ENCODE data around the gene CCDC24. TPM values are rescaled to one million over a fixed set of nuclear protein-coding genes. Genes with fewer than 3 reads are reported as not detected.

Gene CCDC24
- total and polyA plus RNA-seq, 2 of the 13 experiments (the other 11 are each of a cell fraction or from before 2014, with no cell fraction given) = 1.4 to 2.9 TPM

DNA sequence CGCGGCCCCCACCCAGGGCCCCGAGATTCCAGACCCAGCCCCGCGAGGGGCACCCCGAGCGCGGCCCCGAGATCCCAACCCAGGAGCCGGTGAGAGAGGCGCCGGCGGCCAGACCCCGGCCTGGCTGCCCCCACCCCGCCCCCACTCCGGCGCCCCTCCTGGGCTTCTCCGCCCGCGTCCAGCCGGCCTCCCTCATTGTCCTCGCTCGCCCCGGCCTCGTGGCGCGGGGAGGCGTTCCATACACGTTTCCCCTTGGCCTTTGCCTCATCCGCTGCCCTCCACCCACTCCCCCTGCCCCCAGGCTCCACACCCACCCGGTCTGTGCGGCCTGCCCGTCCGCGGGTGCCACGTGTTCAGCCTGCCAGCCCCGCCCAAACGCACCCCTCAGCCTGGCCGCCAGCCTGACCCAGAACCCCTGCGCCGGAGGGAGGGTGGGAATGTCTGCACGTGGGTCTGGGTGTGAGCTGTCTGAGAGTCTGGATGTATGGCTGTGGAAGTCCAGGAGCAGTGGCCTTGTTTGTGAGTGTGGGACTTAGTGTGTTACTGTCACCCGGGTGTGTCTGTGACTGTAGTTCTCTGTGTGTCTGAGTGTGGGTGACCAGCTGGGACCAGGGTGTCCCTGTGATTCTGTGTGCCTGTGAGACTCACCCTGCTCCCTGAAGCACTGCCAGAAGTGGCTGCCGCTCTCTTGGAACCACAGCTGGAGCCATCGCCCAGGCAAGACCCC, 11.7 kb upstream of the CCDC24 start (continued):
- TF ChIP-seq, protein P1, sequence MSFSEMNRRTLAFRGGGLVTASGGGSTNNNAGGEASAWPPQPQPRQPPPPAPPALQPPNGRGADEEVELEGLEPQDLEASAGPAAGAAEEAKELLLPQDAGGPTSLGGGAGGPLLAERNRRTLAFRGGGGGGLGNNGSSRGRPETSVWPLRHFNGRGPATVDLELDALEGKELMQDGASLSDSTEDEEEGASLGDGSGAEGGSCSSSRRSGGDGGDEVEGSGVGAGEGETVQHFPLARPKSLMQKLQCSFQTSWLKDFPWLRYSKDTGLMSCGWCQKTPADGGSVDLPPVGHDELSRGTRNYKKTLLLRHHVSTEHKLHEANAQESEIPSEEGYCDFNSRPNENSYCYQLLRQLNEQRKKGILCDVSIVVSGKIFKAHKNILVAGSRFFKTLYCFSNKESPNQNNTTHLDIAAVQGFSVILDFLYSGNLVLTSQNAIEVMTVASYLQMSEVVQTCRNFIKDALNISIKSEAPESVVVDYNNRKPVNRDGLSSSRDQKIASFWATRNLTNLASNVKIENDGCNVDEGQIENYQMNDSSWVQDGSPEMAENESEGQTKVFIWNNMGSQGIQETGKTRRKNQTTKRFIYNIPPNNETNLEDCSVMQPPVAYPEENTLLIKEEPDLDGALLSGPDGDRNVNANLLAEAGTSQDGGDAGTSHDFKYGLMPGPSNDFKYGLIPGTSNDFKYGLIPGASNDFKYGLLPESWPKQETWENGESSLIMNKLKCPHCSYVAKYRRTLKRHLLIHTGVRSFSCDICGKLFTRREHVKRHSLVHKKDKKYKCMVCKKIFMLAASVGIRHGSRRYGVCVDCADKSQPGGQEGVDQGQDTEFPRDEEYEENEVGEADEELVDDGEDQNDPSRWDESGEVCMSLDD (CRISPR knock-in tag; IDR thresholded peaks at IDR 0.05; ENCODE audit: borderline replicate concordance) = peak; percentile 47; the same call in 1 of the 2 replicates
- TF ChIP-seq PHF8 (CRISPR knock-in tag; IDR thresholded peaks at IDR 0.05) (peak; percentile 53), RORA (CRISPR knock-in tag; IDR thresholded peaks at IDR 0.05) (no peak), ZNF556 (CRISPR knock-in tag; IDR thresholded peaks at IDR 0.05; ENCODE audit: borderline replicate concordance) (peak; percentile 64; the same call in 1 of the 2 replicates), JUND (CRISPR knock-in tag; IDR thresholded peaks at IDR 0.05) (no peak), ZC3H4 (CRISPR knock-in tag; IDR thresholded peaks at IDR 0.05; ENCODE audit: borderline replicate concordance) (peak; percentile 69; the same call in 1 of the 2 replicates), DMAP1 (CRISPR knock-in tag; IDR thresholded peaks at IDR 0.05) (peak; percentile 97), TCF12 (IDR thresholded peaks at IDR 0.05) (no peak), TCF12 (CRISPR knock-in tag; IDR thresholded peaks at IDR 0.05) (0 out of 2 replicates have a peak, but pooled peaks have one; percentile 73), RXRA (CRISPR knock-in tag; IDR thresholded peaks at IDR 0.05) (peak; percentile 41; the same call in 1 of the 2 replicates), ATAD3A (CRISPR knock-in tag; IDR thresholded peaks at IDR 0.05) (no peak), AKAP8 (CRISPR knock-in tag; IDR thresholded peaks at IDR 0.05) (0 out of 2 replicates have a peak, but pooled peaks have one; percentile 23), SP5 (CRISPR knock-in tag; IDR thresholded peaks at IDR 0.05; ENCODE audit: borderline replicate concordance, low read depth) (peak; percentile 85), TARDBP (CRISPR knock-in tag; IDR thresholded peaks at IDR 0.05) (peak; percentile 21; the same call in 1 of the 2 replicates)
- TF ChIP-seq, protein P2, sequence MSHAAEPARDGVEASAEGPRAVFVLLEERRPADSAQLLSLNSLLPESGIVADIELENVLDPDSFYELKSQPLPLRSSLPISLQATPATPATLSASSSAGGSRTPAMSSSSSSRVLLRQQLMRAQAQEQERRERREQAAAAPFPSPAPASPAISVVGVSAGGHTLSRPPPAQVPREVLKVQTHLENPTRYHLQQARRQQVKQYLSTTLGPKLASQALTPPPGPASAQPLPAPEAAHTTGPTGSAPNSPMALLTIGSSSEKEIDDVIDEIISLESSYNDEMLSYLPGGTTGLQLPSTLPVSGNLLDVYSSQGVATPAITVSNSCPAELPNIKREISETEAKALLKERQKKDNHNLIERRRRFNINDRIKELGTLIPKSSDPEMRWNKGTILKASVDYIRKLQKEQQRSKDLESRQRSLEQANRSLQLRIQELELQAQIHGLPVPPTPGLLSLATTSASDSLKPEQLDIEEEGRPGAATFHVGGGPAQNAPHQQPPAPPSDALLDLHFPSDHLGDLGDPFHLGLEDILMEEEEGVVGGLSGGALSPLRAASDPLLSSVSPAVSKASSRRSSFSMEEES (CRISPR knock-in tag; IDR thresholded peaks at IDR 0.05) = peak; percentile 31; the same call in 1 of the 2 replicates
- TF ChIP-seq, protein P3, sequence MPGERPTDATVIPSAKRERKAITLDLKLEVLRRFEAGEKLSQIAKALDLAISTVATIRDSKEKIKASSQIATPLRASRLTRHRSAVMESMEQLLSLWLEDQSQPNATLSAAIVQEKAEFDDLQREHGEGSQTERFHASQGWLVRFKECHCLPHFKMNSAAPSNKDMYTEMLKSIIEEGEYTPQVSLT (CRISPR knock-in tag; IDR thresholded peaks at IDR 0.05; ENCODE audit: borderline replicate concordance, low read depth) = no peak
- TF ChIP-seq, protein P4, sequence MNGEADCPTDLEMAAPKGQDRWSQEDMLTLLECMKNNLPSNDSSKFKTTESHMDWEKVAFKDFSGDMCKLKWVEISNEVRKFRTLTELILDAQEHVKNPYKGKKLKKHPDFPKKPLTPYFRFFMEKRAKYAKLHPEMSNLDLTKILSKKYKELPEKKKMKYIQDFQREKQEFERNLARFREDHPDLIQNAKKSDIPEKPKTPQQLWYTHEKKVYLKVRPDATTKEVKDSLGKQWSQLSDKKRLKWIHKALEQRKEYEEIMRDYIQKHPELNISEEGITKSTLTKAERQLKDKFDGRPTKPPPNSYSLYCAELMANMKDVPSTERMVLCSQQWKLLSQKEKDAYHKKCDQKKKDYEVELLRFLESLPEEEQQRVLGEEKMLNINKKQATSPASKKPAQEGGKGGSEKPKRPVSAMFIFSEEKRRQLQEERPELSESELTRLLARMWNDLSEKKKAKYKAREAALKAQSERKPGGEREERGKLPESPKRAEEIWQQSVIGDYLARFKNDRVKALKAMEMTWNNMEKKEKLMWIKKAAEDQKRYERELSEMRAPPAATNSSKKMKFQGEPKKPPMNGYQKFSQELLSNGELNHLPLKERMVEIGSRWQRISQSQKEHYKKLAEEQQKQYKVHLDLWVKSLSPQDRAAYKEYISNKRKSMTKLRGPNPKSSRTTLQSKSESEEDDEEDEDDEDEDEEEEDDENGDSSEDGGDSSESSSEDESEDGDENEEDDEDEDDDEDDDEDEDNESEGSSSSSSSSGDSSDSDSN (CRISPR knock-in tag; IDR thresholded peaks at IDR 0.05) = peak; percentile 47; the same call in 1 of the 2 replicates

Data from HepG2 (cell line).